ENCODE results near the gene LMF1. TPM values are rescaled to one million over a fixed set of nuclear protein-coding genes. Genes with fewer than 3 reads are reported as not detected.

The LMF1 gene
- total RNA-seq, 2 experiments from 2014 or later, result 17.0 to 31.4 TPM

DNA sequence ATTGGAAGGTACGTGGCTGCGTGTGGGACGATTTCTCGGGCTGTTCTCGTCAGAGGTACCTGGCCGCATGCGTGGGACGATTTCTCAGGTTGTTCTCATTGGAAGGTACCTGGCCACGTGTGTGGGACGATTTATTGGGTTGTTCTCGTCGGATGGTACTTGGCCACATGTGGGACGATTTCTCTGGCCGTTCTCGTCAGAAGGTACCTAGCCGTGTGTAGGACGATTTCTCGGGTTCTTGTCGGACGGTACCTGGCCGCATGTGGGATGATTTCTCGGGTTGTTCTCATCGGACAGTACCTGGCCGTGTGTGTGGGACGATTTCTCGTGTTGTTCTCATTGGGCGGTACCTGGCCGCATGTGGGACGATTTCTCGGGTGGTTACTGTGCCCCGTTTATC lies 120.1 kb downstream of the LMF1 start:
- Histone ChIP-seq H3K4me2 (ENCODE audit: low read length) (no peak overlapping the region), H3K36me3 (ENCODE audit: insufficient read depth, low read length) (no peaks in the 10 kb centered on the region), H3K4me1 (ENCODE audit: insufficient read depth, low read length, poor library complexity, severe bottlenecking) (no peaks in the 10 kb centered on the region), H3K79me2 (ENCODE audit: insufficient read depth, low read depth, low read length) (no peaks in the 10 kb centered on the region), H3K27ac (ENCODE audit: low read depth, low read length, poor library complexity, severe bottlenecking) (no peak overlapping the region), H4K20me1 (ENCODE audit: insufficient read depth, low read length) (no peaks in the 10 kb centered on the region), H3K9me3 (ENCODE audit: low read length) (no peaks in the 10 kb centered on the region), H3K4me3 (ENCODE audit: low read depth, low read length, poor library complexity, severe bottlenecking) (no peak overlapping the region), H3K9me2 (ENCODE audit: insufficient read depth, low read length) (no peaks in the 10 kb centered on the region), H2AFZ (ENCODE audit: low read length) (no peak overlapping the region)
- POLR2A ChIA-PET, result no interaction called here
- no peak for DNase-seq (ENCODE audit: low spot score)
- intact Hi-C loops (cut with micrococcal nuclease; ENCODE audit: unreplicated experiment), result no loop called here
- BruUV-seq (replicated peaks), result no TSS peak
- TF ChIP-seq CTCF (conservative IDR thresholded peaks at IDR 0.05; ENCODE audit: low read length) (no peak), EZH2phosphoT487 (IDR thresholded peaks at IDR 0.05; ENCODE audit: borderline replicate concordance, low read depth, low read length) (no peak)
- CTCF ChIA-PET (ENCODE audit: unreplicated experiment), result no interaction called here

DNA sequence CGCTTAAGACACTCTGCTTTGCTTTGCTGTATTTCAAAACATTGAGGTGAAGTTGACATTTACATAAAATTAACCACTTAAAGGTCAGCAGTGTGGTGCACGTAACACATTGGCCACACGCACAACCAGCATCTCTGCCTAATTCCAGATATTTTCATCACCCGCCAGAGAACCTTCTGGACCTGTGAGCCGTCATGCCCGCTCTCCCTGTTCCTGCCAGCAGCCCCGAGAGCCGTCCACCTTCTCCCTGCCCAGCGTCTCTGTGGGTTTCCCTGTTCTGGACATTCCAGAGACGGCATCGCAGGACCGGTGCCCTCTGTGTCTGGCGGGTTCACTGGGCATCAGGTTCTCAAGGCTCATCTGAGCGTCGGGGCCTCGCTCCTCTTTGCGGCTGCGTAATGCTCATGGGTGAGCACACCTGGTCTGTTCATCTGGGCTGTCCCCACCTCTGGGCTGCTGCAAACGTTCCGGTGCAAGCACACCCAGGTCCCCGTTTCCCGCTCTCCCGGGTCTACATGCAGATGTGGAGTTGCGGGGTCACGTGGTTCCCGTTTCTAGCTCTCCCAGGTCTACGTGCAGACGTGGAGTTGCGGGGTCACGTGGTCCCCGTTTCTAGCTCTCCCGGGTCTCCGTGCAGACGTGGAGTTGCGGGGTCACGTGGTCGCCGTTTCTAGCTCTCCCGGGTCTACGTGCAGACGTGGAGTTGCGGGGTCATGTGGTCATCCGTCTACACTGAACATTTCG lies 122.1 kb downstream of the LMF1 start:
- no peak overlapping the region for H2AFZ ChIP-seq (ENCODE audit: low read length)
- no peaks in the 10 kb centered on the region for H3K36me3 ChIP-seq (ENCODE audit: insufficient read depth, low read length)
- no peaks in the 10 kb centered on the region for H3K9me2 ChIP-seq (ENCODE audit: insufficient read depth, low read length)
- no peaks in the 10 kb centered on the region for H4K20me1 ChIP-seq (ENCODE audit: insufficient read depth, low read length)
- no TSS peak for BruUV-seq (replicated peaks)
- TF ChIP-seq CTCF (conservative IDR thresholded peaks at IDR 0.05; ENCODE audit: low read length) (no peak), EZH2phosphoT487 (IDR thresholded peaks at IDR 0.05; ENCODE audit: borderline replicate concordance, low read depth, low read length) (no peak)
- H3K27ac ChIP-seq (ENCODE audit: low read depth, low read length, poor library complexity, severe bottlenecking), result no peak overlapping the region
- no peak for DNase-seq (ENCODE audit: low spot score)
- H3K79me2 ChIP-seq (ENCODE audit: insufficient read depth, low read depth, low read length), result no peaks in the 10 kb centered on the region
- no peaks in the 10 kb centered on the region for H3K4me1 ChIP-seq (ENCODE audit: insufficient read depth, low read length, poor library complexity, severe bottlenecking)
- CTCF ChIA-PET (ENCODE audit: unreplicated experiment), result no interaction called here
- POLR2A ChIA-PET, result no interaction called here
- intact Hi-C loops (cut with micrococcal nuclease; ENCODE audit: unreplicated experiment), result no loop called here
- H3K4me3 ChIP-seq (ENCODE audit: low read depth, low read length, poor library complexity, severe bottlenecking), result no peak overlapping the region
- no peaks in the 10 kb centered on the region for H3K9me3 ChIP-seq (ENCODE audit: low read length)
- H3K4me2 ChIP-seq (ENCODE audit: low read length), result no peak overlapping the region

DNA sequence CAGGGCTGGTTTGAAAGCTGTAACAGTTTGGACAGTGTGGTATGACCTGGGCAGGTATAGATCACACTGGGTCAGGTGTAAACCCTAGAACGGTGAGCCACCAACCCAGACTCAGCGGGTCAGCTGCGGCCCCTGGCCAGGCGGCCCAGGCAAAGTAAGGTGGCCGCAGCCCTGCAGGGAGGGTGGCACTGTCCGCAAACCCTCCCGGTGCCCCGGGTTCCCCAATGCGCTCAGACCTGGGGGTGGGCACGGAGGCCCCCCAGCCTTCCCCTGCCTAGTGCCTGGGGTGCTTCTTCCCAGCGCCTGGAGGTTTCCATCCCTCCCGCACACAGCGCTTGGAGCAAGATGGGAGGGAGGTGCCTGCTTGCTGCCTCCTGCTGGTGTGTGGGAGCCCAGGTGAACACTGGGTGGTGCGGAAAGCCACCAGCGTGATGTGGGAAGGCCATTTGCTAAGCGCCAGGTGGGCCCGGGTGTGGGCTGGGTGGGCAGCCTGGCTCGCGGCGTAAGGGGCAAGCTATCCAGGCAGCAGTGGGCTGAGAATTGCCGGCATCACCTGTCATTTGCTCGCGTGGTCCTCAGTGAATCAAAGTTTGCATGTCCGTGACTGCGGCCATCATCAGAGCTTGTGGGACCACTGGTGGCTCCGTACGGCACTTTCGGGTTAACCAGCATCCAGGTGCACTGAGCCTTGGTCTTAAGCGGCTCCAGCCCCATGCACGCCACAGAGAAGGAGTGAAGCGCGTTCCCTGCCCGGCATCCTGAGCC lies 122.9 kb downstream of the LMF1 start:
- no peaks in the 10 kb centered on the region for H3K9me2 ChIP-seq (ENCODE audit: insufficient read depth, low read length)
- POLR2A ChIA-PET, result no interaction called here
- no peaks in the 10 kb centered on the region for H3K4me1 ChIP-seq (ENCODE audit: insufficient read depth, low read length, poor library complexity, severe bottlenecking)
- no peak for TF ChIP-seq EZH2phosphoT487 (IDR thresholded peaks at IDR 0.05; ENCODE audit: borderline replicate concordance, low read depth, low read length)
- no peak for TF ChIP-seq CTCF (conservative IDR thresholded peaks at IDR 0.05; ENCODE audit: low read length)
- CTCF ChIA-PET (ENCODE audit: unreplicated experiment), result no interaction called here
- intact Hi-C loops (cut with micrococcal nuclease; ENCODE audit: unreplicated experiment), result no loop called here
- no peaks in the 10 kb centered on the region for H3K79me2 ChIP-seq (ENCODE audit: insufficient read depth, low read depth, low read length)
- H3K4me2 ChIP-seq (ENCODE audit: low read length), result no peak overlapping the region
- no peak overlapping the region for H2AFZ ChIP-seq (ENCODE audit: low read length)
- no peaks in the 10 kb centered on the region for H3K36me3 ChIP-seq (ENCODE audit: insufficient read depth, low read length)
- H4K20me1 ChIP-seq (ENCODE audit: insufficient read depth, low read length), result no peaks in the 10 kb centered on the region
- H3K4me3 ChIP-seq (ENCODE audit: low read depth, low read length, poor library complexity, severe bottlenecking), result no peak overlapping the region
- no peak for DNase-seq (ENCODE audit: low spot score)
- BruUV-seq (replicated peaks), result no TSS peak
- H3K9me3 ChIP-seq (ENCODE audit: low read length), result no peaks in the 10 kb centered on the region
- no peak overlapping the region for H3K27ac ChIP-seq (ENCODE audit: low read depth, low read length, poor library complexity, severe bottlenecking)

Measured in OCI-LY7 (cell line).